PC-9 (cell line): ENCODE results near the gene VGF. TPM values are rescaled to one million over a fixed set of nuclear protein-coding genes. Genes with fewer than 3 reads are reported as not detected.

Experiments
- BruUV-seq: library from RNA; stranded (reverse); fragments of 400-500 nt; replicated peaks from 2 replicates; lab custom pipeline; 2021; lab: Mats Ljungman, UMichigan
- CTCF ChIA-PET: fragments of 300-600 bp; sonication (Branson Sonifier 250); formaldehyde crosslinking; loops from one replicate; lab custom pipeline; 2022; ENCODE audit warnings: antibody characterized with exemption; lab: Charles Lee
- POLR2A ChIA-PET: fragments of 300-600 bp; sonication (Branson Sonifier 250); formaldehyde crosslinking; loops from one replicate; lab custom pipeline; 2022; ENCODE audit warnings: antibody characterized with exemption; ENCODE audit not compliant: unreplicated experiment; lab: Charles Lee
- DNase-seq, 2 experiments: peaks; one replicate each; pipeline versions ENCODE4 v3.0.0 to v3.0.0-alpha.2; 2015 to 2022; ENCODE audit warnings: mixed read lengths in 1 of 2
- H2AFZ ChIP-seq: fragments of 200-600 bp; sonication (generic); 2 replicates; pipeline ENCODE4 v1.8.1; 2017; ENCODE audit warnings: antibody characterized with exemption
- H3F3A ChIP-seq: fragments of 200-600 bp; sonication (generic); 2 replicates; pipeline ENCODE4 v1.8.1; 2017; ENCODE audit warnings: antibody characterized with exemption, mild to moderate bottlenecking, low read depth; ENCODE audit not compliant: insufficient read depth
- H3K27ac ChIP-seq: fragments of 200-600 bp; sonication (generic); 2 replicates; pipeline ENCODE4 v1.6.1; 2016; ENCODE audit warnings: mixed run types
- H3K27me3 ChIP-seq: fragments of 200-600 bp; sonication (generic); 2 replicates; pipeline ENCODE4 v1.6.1; 2016; ENCODE audit warnings: low read depth, mixed run types; ENCODE audit not compliant: insufficient read depth
- H3K36me3 ChIP-seq: fragments of 200-600 bp; sonication (generic); 2 replicates; pipeline ENCODE4 v1.6.1; 2016; ENCODE audit warnings: low read depth, mixed run types
- H3K4me1 ChIP-seq: fragments of 200-600 bp; sonication (generic); replicated peaks from 2 replicates; pipeline ENCODE4 v1.6.1; 2016; ENCODE audit warnings: mixed run types; ENCODE audit not compliant: insufficient read depth
- H3K4me2 ChIP-seq: fragments of 200-600 bp; sonication (generic); 2 replicates; pipeline ENCODE4 v1.6.1; 2017; ENCODE audit warnings: mixed run types
- H3K4me3 ChIP-seq: fragments of 200-600 bp; sonication (generic); 2 replicates; pipeline ENCODE4 v1.6.1; 2016; ENCODE audit warnings: mixed run types
- H3K79me2 ChIP-seq: fragments of 200-600 bp; sonication (generic); 2 replicates; pipeline ENCODE4 v1.6.1; 2017; ENCODE audit warnings: low read depth, mixed run types
- H3K9me2 ChIP-seq: fragments of 200-600 bp; sonication (generic); 2 replicates; pipeline ENCODE4 v1.8.1; 2017; ENCODE audit warnings: mild to moderate bottlenecking; ENCODE audit not compliant: insufficient read depth
- H3K9me3 ChIP-seq: fragments of 200-600 bp; sonication (generic); 2 replicates; pipeline ENCODE4 v1.8.1; 2016; ENCODE audit warnings: low read depth; ENCODE audit not compliant: insufficient read depth
- H4K20me1 ChIP-seq: fragments of 200-600 bp; sonication (generic); 2 replicates; pipeline ENCODE4 v1.8.1; 2017; ENCODE audit not compliant: insufficient read depth
- EZH2 ChIP-seq: fragments of 200-600 bp; sonication (generic); IDR thresholded peaks from 2 replicates; pipeline ENCODE4 v1.8.0; 2017; ENCODE audit warnings: antibody characterized with exemption, low read depth
- intact Hi-C: fragments of 100-400 bp; cut with micrococcal nuclease; formaldehyde crosslinking; loops from one replicate; pipeline ENCODE4 v1.10.0; 2022; ENCODE audit not compliant: unreplicated experiment
- total RNA-seq: library from RNA; stranded (reverse); gene quantifications from 2 replicates; pipeline ENCODE4 v1.2.3, GENCODE V29; 2021
- TF ChIP-seq, protein P1 (sequence below): fragments of 200-600 bp; sonication (generic); conservative IDR thresholded peaks from 2 replicates; pipeline ENCODE4 v1.6.1; 2017; ENCODE audit warnings: mixed run types, antibody characterized with exemption, mild to moderate bottlenecking, moderate library complexity

The VGF gene
- total RNA-seq, 1 experiment from 2014 or later, result 2.1 TPM

DNA sequence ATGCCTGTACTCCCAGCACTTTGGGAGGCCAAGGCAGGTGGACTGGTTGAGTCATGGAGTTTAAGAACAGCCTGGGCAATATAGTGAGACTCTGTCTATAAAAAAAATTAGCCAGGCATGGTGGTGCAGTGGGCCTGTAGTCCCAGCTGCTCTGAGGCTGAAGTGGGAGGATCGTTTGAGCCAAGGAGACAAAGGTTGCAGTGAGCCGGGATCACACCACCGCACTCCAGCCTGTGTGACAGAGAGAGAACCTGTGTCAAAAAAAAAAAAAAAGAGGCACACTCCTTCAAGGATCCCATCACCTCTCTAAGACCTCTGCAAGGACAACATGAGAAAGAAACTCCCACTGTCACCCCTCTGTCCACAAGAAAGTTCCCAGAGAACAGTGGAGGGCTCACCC lies 10.3 kb upstream of the VGF start:
- Histone ChIP-seq H3K36me3 (no peaks in the 10 kb centered on the region), H3K9me2 (no peaks in the 10 kb centered on the region), H3K4me3 (no peak overlapping the region), H3K79me2 (no peaks in the 10 kb centered on the region), H3F3A (0 out of 2 replicates have a peak, but pooled peaks cover 5% of the 10 kb centered on the region), H3K27ac (no peak overlapping the region), H3K27me3 (peaks cover 60% of the 10 kb centered on the region), H3K4me1 (peaks cover 13% of the 10 kb centered on the region; the same call in 1 of the 2 replicates), H2AFZ (no peak overlapping the region), H3K9me3 (no peaks in the 10 kb centered on the region), H4K20me1 (no peaks in the 10 kb centered on the region), H3K4me2 (no peak overlapping the region)
- intact Hi-C loops, result no loop called here
- TF ChIP-seq EZH2, result no peak
- TF ChIP-seq, protein P1, sequence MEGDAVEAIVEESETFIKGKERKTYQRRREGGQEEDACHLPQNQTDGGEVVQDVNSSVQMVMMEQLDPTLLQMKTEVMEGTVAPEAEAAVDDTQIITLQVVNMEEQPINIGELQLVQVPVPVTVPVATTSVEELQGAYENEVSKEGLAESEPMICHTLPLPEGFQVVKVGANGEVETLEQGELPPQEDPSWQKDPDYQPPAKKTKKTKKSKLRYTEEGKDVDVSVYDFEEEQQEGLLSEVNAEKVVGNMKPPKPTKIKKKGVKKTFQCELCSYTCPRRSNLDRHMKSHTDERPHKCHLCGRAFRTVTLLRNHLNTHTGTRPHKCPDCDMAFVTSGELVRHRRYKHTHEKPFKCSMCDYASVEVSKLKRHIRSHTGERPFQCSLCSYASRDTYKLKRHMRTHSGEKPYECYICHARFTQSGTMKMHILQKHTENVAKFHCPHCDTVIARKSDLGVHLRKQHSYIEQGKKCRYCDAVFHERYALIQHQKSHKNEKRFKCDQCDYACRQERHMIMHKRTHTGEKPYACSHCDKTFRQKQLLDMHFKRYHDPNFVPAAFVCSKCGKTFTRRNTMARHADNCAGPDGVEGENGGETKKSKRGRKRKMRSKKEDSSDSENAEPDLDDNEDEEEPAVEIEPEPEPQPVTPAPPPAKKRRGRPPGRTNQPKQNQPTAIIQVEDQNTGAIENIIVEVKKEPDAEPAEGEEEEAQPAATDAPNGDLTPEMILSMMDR, result no peak
- ChIA-PET POLR2A (no interaction called here), CTCF (interaction anchor here (0.7 kb wide), 1 partner anchor 32 kb away, joined by 9 read pairs; no protein-coding TSS in a partner anchor)
- no TSS peak for BruUV-seq
- DNase-seq, result no peak

DNA sequence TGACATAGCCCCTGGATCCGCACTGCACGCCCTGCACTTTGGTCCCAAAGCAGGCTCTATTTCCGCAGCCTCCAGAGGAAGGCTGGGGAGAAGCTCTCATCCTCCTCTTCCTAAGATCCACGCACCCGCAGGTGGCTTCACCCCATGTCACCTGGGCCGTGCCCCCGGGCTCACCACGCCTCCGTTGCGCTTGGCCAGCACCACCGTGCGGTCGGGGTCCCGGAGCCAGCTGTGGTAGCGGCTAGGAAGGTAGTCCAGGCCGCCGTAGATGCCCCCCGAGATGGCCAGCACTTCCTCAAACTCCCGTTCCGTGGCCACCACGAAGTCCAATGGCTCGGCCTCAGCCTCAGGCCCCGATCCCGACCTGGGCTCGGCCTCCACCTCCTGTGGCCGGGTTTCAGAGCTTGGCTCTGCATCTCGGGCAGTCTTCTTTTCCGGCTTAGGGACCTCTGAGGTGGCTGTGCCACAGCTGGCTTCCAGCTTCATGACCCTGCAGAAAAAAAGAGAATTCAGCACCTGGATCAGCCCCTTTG lies 9.0 kb upstream of the VGF start:
- Histone ChIP-seq H3K4me1 (peaks cover 18% of the 10 kb centered on the region), H3K36me3 (no peaks in the 10 kb centered on the region), H3K4me2 (peak overlapping the region; percentile 76; the same call in 1 of the 2 replicates), H3K27ac (no peak overlapping the region), H3K9me3 (no peaks in the 10 kb centered on the region), H3K4me3 (no peak overlapping the region), H2AFZ (no peak overlapping the region), H3K9me2 (no peaks in the 10 kb centered on the region), H3F3A (0 out of 2 replicates have a peak, but pooled peaks cover 5% of the 10 kb centered on the region), H4K20me1 (no peaks in the 10 kb centered on the region), H3K79me2 (no peaks in the 10 kb centered on the region), H3K27me3 (peaks cover 70% of the 10 kb centered on the region)
- POLR2A ChIA-PET, result interaction anchor here (0.6 to 0.8 kb wide), 3 partner anchors 34 to 263 kb away, joined by 4 to 7 read pairs (median 6); no protein-coding TSS in a partner anchor
- BruUV-seq, result no TSS peak
- TF ChIP-seq, protein P1, result no peak
- no peak for TF ChIP-seq EZH2
- no peak for DNase-seq
- CTCF ChIA-PET, result interaction anchor here (0.6 to 1.0 kb wide), 3 partner anchors 89 to 1050 kb away, joined by 3 to 7 read pairs (median 5); partner anchors contain the start of gene TRIM56
- intact Hi-C loops, result no loop called here

DNA sequence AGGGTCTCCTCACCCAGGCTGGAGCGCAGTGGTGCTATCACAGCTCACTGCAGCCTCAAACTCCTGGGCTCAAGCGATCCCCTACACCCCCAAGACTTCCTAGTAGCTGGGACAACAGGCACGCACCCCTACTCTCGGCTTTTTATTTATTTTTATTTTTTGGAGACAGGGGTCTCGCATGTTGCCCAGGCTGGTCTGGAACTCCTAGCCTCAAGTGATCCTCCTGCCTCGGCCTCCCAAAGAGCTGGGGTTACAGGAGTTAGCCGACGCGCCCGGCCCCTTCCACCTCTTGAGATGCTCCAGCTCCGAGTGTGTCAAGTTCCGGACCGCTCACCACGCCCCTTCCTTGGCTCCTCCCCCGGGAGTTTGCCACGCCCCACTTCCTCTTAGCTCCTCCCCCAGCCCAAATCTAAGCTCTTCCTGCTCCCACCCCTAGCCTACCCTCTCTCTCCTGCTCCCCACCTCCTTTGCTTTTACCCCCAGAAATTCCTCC lies 8.4 kb upstream of the VGF start:
- ChIA-PET POLR2A (interaction anchor here (0.6 to 0.8 kb wide), 4 partner anchors 33 to 264 kb away, joined by 4 to 7 read pairs (median 6); no protein-coding TSS in a partner anchor), CTCF (interaction anchor here (0.6 to 1.0 kb wide), 2 partner anchors 89 to 369 kb away, joined by 3 to 7 read pairs; partner anchors contain the start of gene TRIM56)
- intact Hi-C loops, result no loop called here
- Histone ChIP-seq H3K27ac (no peak overlapping the region), H3K9me2 (no peaks in the 10 kb centered on the region), H3K4me2 (peak overlapping the region; percentile 76), H3K79me2 (no peaks in the 10 kb centered on the region), H3F3A (0 out of 2 replicates have a peak, but pooled peaks cover 5% of the 10 kb centered on the region), H2AFZ (peak overlapping the region; percentile 69), H3K4me1 (peaks cover 23% of the 10 kb centered on the region), H4K20me1 (no peaks in the 10 kb centered on the region), H3K36me3 (no peaks in the 10 kb centered on the region), H3K4me3 (peak overlapping the region; percentile 47), H3K27me3 (peaks cover 72% of the 10 kb centered on the region), H3K9me3 (no peaks in the 10 kb centered on the region)
- no TSS peak for BruUV-seq
- no peak for TF ChIP-seq EZH2
- TF ChIP-seq, protein P1, result no peak
- peak; percentile 51 to 65 for DNase-seq
